Mesothelial cell of epicardium (in vitro differentiated cells): ENCODE measurements around the gene CRY1. TPM values are rescaled to one million over a fixed set of nuclear protein-coding genes. Genes with fewer than 3 reads are reported as not detected.

Experiments used
- DNase-seq, 2 experiments: peaks; one replicate each; pipeline ENCODE4 v3.0.0; 2021; ENCODE audit warnings: low spot score in 2 of 2; ENCODE audit not compliant: unreplicated experiment in 2 of 2
- H3K27ac Mint-ChIP-seq: 2 replicates; pipeline ENCODE4 v1.8.0; 2021; ENCODE audit warnings: mixed read lengths
- H3K27me3 Mint-ChIP-seq: 2 replicates; pipeline ENCODE4 v1.8.0; 2021; ENCODE audit warnings: low read depth, mixed read lengths
- H3K36me3 Mint-ChIP-seq: 2 replicates; pipeline ENCODE4 v1.8.0; 2021; ENCODE audit warnings: mixed read lengths
- H3K4me1 Mint-ChIP-seq: 2 replicates; pipeline ENCODE4 v1.8.0; 2021; ENCODE audit warnings: mixed read lengths
- H3K4me3 Mint-ChIP-seq: 2 replicates; pipeline ENCODE4 v1.8.0; 2021; ENCODE audit warnings: mild to moderate bottlenecking, moderate library complexity, mixed read lengths
- H3K9me3 Mint-ChIP-seq: 2 replicates; pipeline ENCODE4 v1.8.0; 2021; ENCODE audit warnings: mixed read lengths
- total RNA-seq: library from RNA; stranded (reverse); gene quantifications from 3 replicates; pipeline ENCODE4 v1.2.1, GENCODE V29; 2021
- TF ChIP-seq, protein P1 (sequence below): fragments of 200-600 bp; sonication (generic); IDR thresholded peaks from one replicate; pipeline ENCODE4 v1.5.0; 2021; ENCODE audit warnings: antibody characterized with exemption; ENCODE audit not compliant: unreplicated experiment

Gene CRY1
- total RNA-seq, 1 donor from 2014 or later, result 26.5 TPM

DNA sequence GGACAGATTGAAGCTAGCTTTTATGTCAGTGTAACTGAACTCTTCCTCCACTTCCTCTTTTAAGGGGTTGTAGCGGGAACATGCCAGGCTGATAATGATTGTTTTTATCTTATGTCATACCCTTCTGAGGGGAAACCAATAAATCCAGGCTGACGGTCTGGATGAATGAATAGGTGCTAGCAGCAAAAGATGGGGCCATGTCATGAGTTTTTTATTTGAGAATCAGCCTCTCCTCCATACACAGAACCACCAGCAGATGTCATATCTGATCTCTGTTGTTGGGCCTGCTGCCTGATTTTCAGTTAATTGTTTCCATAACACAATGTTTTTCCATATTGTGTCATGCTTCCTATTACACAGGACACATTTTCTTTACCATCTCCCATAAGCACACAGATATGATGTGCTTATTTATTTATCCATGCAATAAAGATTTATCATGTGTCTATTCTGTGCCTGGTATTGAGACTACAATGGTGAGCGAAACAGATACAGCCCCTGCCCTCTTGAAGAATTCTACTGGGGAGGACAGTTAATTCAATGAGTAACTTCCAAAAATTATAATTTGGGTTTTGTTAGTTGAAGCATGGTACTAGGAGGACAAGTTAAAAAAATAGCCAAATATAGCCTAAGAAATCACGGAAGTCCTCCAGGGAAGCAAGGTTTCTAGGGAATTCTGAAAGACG is 33.6 kb upstream of the CRY1 start:
- Mint-ChIP-seq H3K27ac (no peak overlapping the region), H3K9me3 (peaks cover 4% of the 10 kb centered on the region), H3K4me3 (no peak overlapping the region), H3K27me3 (peaks cover 14% of the 10 kb centered on the region), H3K4me1 (peaks cover 15% of the 10 kb centered on the region), H3K36me3 (no peaks in the 10 kb centered on the region)
- TF ChIP-seq, protein P1, sequence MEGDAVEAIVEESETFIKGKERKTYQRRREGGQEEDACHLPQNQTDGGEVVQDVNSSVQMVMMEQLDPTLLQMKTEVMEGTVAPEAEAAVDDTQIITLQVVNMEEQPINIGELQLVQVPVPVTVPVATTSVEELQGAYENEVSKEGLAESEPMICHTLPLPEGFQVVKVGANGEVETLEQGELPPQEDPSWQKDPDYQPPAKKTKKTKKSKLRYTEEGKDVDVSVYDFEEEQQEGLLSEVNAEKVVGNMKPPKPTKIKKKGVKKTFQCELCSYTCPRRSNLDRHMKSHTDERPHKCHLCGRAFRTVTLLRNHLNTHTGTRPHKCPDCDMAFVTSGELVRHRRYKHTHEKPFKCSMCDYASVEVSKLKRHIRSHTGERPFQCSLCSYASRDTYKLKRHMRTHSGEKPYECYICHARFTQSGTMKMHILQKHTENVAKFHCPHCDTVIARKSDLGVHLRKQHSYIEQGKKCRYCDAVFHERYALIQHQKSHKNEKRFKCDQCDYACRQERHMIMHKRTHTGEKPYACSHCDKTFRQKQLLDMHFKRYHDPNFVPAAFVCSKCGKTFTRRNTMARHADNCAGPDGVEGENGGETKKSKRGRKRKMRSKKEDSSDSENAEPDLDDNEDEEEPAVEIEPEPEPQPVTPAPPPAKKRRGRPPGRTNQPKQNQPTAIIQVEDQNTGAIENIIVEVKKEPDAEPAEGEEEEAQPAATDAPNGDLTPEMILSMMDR, result no peak
- no peak for DNase-seq

DNA sequence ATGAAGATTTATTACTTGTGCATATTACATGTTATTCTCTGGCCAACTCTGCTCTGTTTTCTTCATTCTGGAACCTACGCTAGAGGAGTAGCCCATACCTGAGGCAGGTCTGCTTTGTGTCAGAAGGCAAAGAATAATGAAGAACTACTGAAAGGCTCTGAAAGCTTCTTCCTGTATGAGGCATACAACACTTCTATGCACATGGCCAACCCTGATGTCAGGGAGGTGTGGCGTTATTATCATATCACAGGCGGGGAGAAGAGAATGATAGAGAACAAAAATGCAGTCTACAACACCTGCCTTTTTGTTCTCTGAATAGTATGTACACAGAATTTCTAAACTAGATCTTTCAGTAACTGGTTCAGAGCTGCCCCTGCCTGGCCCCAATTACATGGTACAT is 32.5 kb upstream of the CRY1 start:
- H3K27ac Mint-ChIP-seq, result no peak overlapping the region
- TF ChIP-seq, protein P1, result no peak
- H3K4me1 Mint-ChIP-seq, result peaks cover 11% of the 10 kb centered on the region
- H3K4me3 Mint-ChIP-seq, result no peak overlapping the region
- DNase-seq, result no peak
- H3K36me3 Mint-ChIP-seq, result no peaks in the 10 kb centered on the region
- H3K27me3 Mint-ChIP-seq, result peaks cover 21% of the 10 kb centered on the region
- peaks cover 4% of the 10 kb centered on the region for H3K9me3 Mint-ChIP-seq

DNA sequence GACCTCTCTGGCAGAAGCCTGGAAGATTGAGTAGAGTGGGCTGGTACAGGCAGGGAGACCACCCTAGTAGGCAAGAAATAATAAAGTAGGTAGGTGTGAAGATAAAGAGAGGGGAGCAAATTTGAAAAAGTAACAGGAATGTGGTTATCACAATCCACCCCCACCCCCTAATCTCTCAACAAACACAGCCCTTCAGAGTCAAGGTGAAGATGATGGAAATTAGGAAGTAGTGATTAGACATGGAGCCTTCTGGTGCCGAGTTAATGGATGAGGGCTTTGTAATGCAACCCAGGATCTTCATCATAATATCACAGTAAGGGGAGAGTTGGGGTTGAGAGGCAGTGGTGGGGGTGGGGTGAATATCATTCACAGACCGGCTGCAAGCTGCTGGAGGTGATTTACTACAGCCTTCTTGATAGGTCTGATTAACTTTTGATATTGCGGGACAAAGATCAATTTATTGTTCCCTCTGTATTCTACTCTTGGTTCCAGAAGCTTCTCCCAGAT is 29.2 kb upstream of the CRY1 start:
- H3K4me3 Mint-ChIP-seq, result no peak overlapping the region
- H3K9me3 Mint-ChIP-seq, result peaks cover 4% of the 10 kb centered on the region
- peaks cover 22% of the 10 kb centered on the region for H3K27me3 Mint-ChIP-seq
- H3K27ac Mint-ChIP-seq, result no peak overlapping the region
- H3K4me1 Mint-ChIP-seq, result peaks cover 8% of the 10 kb centered on the region
- TF ChIP-seq, protein P1, result no peak
- no peaks in the 10 kb centered on the region for H3K36me3 Mint-ChIP-seq
- no peak for DNase-seq

DNA sequence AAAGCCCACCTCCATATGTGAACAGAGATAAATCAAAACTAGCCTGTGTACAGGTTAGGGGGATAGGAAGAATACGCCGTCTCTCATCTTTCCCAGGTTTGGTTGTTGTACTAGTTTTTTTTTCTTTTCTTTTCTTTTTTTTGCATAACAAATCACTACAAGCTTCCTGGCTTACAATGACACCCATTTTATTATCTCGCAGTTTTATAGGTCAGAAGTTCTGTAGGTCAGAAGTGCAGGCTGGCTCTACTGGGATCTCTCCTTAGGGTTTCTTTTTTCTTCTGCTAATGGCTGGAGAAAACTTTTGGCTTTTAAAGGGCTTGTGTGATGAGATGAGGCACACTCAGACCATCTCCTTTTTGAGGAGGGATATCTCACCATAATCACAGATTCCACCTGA is 25.7 kb upstream of the CRY1 start:
- Mint-ChIP-seq H3K4me3 (no peak overlapping the region), H3K27ac (no peak overlapping the region), H3K4me1 (no peaks in the 10 kb centered on the region), H3K27me3 (peaks cover 38% of the 10 kb centered on the region), H3K9me3 (peaks cover 4% of the 10 kb centered on the region), H3K36me3 (no peaks in the 10 kb centered on the region)
- TF ChIP-seq, protein P1, result no peak
- no peak for DNase-seq

DNA sequence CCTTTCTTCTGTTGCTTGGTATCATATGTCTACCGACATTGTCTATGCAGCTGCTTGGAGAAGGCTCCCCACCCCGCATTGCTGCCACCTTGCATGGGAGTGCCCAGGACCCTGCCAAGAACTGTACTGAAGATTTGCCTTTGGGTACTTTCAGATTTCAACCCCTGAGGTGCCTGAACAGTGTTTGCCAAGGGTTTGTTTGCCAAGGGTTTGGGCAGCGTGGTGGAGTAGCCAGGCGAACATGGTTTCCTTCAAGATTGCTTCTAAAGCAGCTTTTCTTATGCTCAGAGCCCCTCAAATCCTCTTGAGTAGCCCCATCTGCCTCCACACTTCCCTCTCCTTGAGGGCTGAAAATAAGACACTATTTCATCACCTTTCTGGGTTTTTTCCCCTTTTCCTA is 25.3 kb upstream of the CRY1 start:
- Mint-ChIP-seq H3K27ac (no peak overlapping the region), H3K27me3 (peaks cover 37% of the 10 kb centered on the region), H3K4me3 (no peak overlapping the region), H3K4me1 (no peaks in the 10 kb centered on the region), H3K9me3 (peaks cover 3% of the 10 kb centered on the region), H3K36me3 (no peaks in the 10 kb centered on the region)
- TF ChIP-seq, protein P1, result no peak
- no peak for DNase-seq
